Caco-2 (cell line): Measurements from ENCODE around the gene FANCC. TPM values are rescaled to one million over a fixed set of nuclear protein-coding genes. Genes with fewer than 3 reads are reported as not detected.
A peak's percentile ranks its signal among the peaks of the same experiment; 100 is the strongest.

ENCODE experiments used
- BruUV-seq: library from RNA; stranded (reverse); fragments of 400-500 nt; replicated peaks from 2 replicates; lab custom pipeline; 2021; lab: Mats Ljungman, UMichigan
- CTCF ChIA-PET: fragments of 300-600 bp; sonication (Branson Sonifier 250); formaldehyde crosslinking; loops from one replicate; lab custom pipeline; 2022; ENCODE audit warnings: antibody characterized with exemption; lab: Charles Lee
- POLR2A ChIA-PET: fragments of 300-600 bp; sonication (Branson Sonifier 250); formaldehyde crosslinking; loops from one replicate; lab custom pipeline; 2022; ENCODE audit warnings: antibody characterized with exemption; lab: Charles Lee
- DNase-seq, 2 experiments: peaks; one replicate each; pipeline versions ENCODE4 v3.0.0 to v3.0.0-alpha.2; 2020 to 2022
- H3K27me3 ChIP-seq: replicated peaks from 2 replicates; pipeline ENCODE4 v1.6.0; 2011; ENCODE audit warnings: low read length; ENCODE audit not compliant: control insufficient read depth, insufficient read depth
- H3K36me3 ChIP-seq: 2 replicates; pipeline ENCODE4 v1.5.1; 2011; ENCODE audit warnings: low read length; ENCODE audit not compliant: control insufficient read depth, insufficient read depth
- H3K4me1 ChIP-seq: fragments of 250-450 bp; sonication (Bioruptor Pico); 2 replicates; pipeline ENCODE4 v1.5.1; 2020; ENCODE audit warnings: mild to moderate bottlenecking
- H3K4me3 ChIP-seq: 2 replicates; pipeline ENCODE4 v1.5.1; 2011; ENCODE audit warnings: low read depth, mild to moderate bottlenecking, control low read depth, low read length
- H3K9me3 ChIP-seq: fragments of 250-450 bp; sonication (Bioruptor Pico); 2 replicates; pipeline ENCODE4 v1.5.1; 2020; ENCODE audit warnings: mild to moderate bottlenecking, moderate library complexity
- H3K27ac Mint-ChIP-seq: one replicate; pipeline ENCODE4 v1.8.0; 2022; ENCODE audit warnings: mixed read lengths; ENCODE audit not compliant: unreplicated experiment
- H3K27me3 Mint-ChIP-seq: one replicate; pipeline ENCODE4 v1.8.0; 2022; ENCODE audit warnings: mixed read lengths; ENCODE audit not compliant: insufficient read depth, unreplicated experiment
- H3K36me3 Mint-ChIP-seq: one replicate; pipeline ENCODE4 v1.8.0; 2022; ENCODE audit warnings: mild to moderate bottlenecking, mixed read lengths; ENCODE audit not compliant: insufficient read depth, unreplicated experiment
- H3K4me1 Mint-ChIP-seq: one replicate; pipeline ENCODE4 v1.8.0; 2022; ENCODE audit warnings: low read depth, mixed read lengths; ENCODE audit not compliant: unreplicated experiment
- H3K4me3 Mint-ChIP-seq: one replicate; pipeline ENCODE4 v1.8.0; 2022; ENCODE audit warnings: mild to moderate bottlenecking, moderate library complexity, mixed read lengths; ENCODE audit not compliant: unreplicated experiment
- H3K9me3 Mint-ChIP-seq: one replicate; pipeline ENCODE4 v1.8.0; 2022; ENCODE audit warnings: mixed read lengths; ENCODE audit not compliant: unreplicated experiment
- intact Hi-C: fragments of 100-400 bp; cut with micrococcal nuclease; formaldehyde crosslinking; loops from one replicate; pipeline ENCODE4 v1.10.0; 2022; ENCODE audit not compliant: unreplicated experiment
- total RNA-seq: library from RNA; stranded (reverse); gene quantifications from 2 replicates; pipeline ENCODE4 v1.2.3, GENCODE V29; 2022
- TF ChIP-seq, protein P1 (sequence below), 2 experiments: fragments of 200-600 bp in 1 of 2; IDR thresholded peaks; 1 replicate in 1 of 2; 2 replicates in 1 of 2; pipeline versions ENCODE4 v1.5.1 to v1.8.0; 2011 to 2022; ENCODE audit warnings: antibody characterized with exemption in 1 of 2, control low read depth in 1 of 2, inconsistent platforms in 1 of 2, low read depth in 1 of 2, low read length in 1 of 2, mild to moderate bottlenecking in 1 of 2, moderate library complexity in 1 of 2; ENCODE audit not compliant: insufficient read depth in 1 of 2, severe bottlenecking in 1 of 2, unreplicated experiment in 1 of 2

Gene FANCC
- total RNA-seq, 1 experiment from 2014 or later = 29.2 TPM

DNA sequence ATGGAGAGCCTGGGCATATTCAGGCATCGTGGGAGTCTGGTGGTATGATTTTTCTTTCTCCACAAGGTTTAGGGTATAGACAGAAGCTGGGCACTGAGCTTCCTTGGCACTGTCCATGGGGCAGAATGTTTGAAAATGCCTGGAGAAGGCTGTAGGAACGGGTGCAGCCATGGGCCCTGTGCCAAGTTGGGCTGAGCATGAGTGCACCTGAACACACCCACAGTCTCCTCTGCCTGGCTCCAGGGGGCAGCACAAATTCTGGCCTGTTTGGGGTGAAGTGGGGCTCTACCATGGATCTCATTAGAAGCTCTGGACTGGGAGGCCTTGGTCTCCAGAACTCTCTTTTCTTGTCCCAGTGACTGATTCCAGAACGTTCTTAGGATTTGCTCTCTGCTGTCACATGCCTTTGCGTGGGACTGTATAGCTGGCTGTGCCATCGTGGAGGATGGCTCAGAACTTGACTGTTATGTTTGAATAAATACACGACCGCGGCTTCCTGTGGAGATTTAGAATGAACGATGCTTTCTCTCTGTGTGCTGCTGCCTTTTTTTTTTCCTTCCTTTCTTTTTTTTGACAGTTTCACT, 229.8 kb downstream of the FANCC start:
- H3K27me3 ChIP-seq = no peaks in the 10 kb centered on the region
- POLR2A ChIA-PET = no interaction called here
- H3K27ac Mint-ChIP-seq = no peak overlapping the region

DNA sequence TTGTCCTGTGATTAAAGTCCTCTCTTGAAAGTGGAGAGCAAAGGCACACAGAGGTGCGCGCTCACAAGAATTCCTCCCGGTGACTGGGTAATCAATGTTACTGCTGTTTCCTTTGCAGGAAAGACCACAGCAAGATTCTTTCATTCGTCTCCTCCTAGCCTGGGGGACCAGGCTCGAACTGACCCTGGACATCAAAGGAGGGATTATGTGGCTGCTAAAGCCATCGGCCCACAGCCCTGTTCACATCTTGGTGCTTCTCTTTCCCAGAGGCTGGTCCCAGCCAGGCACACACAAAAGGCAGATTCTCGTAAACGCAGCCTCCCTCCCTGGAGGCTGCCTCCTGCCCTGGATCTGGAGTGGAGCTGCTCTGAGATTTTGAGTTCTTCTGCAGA, 230.9 kb downstream of the FANCC start:
- Mint-ChIP-seq H3K9me3 (no peaks in the 10 kb centered on the region), H3K36me3 (peaks cover 83% of the 10 kb centered on the region), H3K27me3 (no peaks in the 10 kb centered on the region), H3K4me1 (peaks cover 15% of the 10 kb centered on the region), H3K4me3 (no peak overlapping the region), H3K27ac (no peak overlapping the region)
- peak in 1 of 2 experiments; percentile 29 for DNase-seq
- H3K27me3 ChIP-seq = no peaks in the 10 kb centered on the region
- CTCF ChIA-PET = no interaction called here
- no TSS peak for BruUV-seq
- no peaks in the 10 kb centered on the region for H3K9me3 ChIP-seq
- no peak overlapping the region for H3K4me3 ChIP-seq
- intact Hi-C loops = no loop called here
- TF ChIP-seq, protein P1, sequence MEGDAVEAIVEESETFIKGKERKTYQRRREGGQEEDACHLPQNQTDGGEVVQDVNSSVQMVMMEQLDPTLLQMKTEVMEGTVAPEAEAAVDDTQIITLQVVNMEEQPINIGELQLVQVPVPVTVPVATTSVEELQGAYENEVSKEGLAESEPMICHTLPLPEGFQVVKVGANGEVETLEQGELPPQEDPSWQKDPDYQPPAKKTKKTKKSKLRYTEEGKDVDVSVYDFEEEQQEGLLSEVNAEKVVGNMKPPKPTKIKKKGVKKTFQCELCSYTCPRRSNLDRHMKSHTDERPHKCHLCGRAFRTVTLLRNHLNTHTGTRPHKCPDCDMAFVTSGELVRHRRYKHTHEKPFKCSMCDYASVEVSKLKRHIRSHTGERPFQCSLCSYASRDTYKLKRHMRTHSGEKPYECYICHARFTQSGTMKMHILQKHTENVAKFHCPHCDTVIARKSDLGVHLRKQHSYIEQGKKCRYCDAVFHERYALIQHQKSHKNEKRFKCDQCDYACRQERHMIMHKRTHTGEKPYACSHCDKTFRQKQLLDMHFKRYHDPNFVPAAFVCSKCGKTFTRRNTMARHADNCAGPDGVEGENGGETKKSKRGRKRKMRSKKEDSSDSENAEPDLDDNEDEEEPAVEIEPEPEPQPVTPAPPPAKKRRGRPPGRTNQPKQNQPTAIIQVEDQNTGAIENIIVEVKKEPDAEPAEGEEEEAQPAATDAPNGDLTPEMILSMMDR (IDR thresholded peaks at IDR 0.05; ENCODE audit: insufficient read depth in 1 of 2, low read depth in 1 of 2, low read length in 1 of 2, severe bottlenecking in 1 of 2, unreplicated experiment in 1 of 2) = no peak
- peaks cover 14% of the 10 kb centered on the region for H3K4me1 ChIP-seq
- H3K36me3 ChIP-seq = peaks cover 16% of the 10 kb centered on the region
- POLR2A ChIA-PET = no interaction called here

More for the DNA sequence above, 229.8 kb downstream of the FANCC start:
- CTCF ChIA-PET = no interaction called here
- H3K36me3 ChIP-seq = peaks cover 11% of the 10 kb centered on the region
- TF ChIP-seq, protein P1 (IDR thresholded peaks at IDR 0.05; ENCODE audit: insufficient read depth in 1 of 2, low read depth in 1 of 2, low read length in 1 of 2, severe bottlenecking in 1 of 2, unreplicated experiment in 1 of 2) = no peak
- no peaks in the 10 kb centered on the region for H3K9me3 ChIP-seq
- no TSS peak for BruUV-seq
- H3K9me3 Mint-ChIP-seq = no peaks in the 10 kb centered on the region
- peaks cover 24% of the 10 kb centered on the region for H3K4me1 Mint-ChIP-seq
- H3K4me1 ChIP-seq = peaks cover 25% of the 10 kb centered on the region
- H3K27me3 Mint-ChIP-seq = no peaks in the 10 kb centered on the region
- no peak overlapping the region for H3K4me3 ChIP-seq
- intact Hi-C loops = no loop called here
- DNase-seq = no peak
- peaks cover 83% of the 10 kb centered on the region for H3K36me3 Mint-ChIP-seq
- no peak overlapping the region for H3K4me3 Mint-ChIP-seq

DNA sequence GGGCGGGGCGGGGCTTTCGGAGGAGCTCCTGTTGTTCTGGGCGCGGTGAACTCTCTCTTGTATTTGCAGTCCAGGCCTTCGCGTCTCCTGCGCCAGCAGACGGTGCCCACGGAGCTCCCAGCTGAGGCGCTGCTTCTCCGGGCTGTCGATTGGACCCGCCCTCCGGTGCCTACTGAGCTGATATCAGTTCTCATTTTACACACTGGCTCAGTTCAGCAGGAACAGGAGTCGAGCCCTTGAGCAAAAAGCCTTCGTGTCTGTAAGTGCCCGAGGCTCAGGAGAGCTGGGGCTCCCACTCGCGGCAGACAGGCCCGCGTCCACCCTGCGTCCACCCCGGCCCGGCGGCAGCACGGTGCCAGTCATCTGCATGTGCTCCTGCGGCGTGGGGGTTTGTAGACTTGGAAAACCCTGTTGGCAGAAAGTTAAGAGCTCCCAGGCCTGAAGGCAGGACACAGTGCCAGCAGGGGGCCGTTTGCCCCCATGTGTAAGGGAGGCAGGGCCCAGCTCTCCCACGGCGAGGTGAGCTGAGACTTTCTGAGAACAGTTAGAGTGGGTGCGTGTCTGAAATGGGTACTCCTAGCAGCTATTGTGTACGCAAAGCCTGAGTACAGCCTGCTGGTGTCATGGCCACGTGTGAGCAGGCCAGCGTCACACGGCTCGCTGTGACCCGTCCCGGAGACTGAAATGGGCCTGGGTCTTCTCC, 231.5 kb downstream of the FANCC start:
- Mint-ChIP-seq H3K27me3 (no peaks in the 10 kb centered on the region), H3K9me3 (no peaks in the 10 kb centered on the region), H3K4me3 (no peak overlapping the region), H3K36me3 (peaks cover 87% of the 10 kb centered on the region), H3K4me1 (peaks cover 10% of the 10 kb centered on the region), H3K27ac (no peak overlapping the region)
- Histone ChIP-seq H3K4me1 (peaks cover 8% of the 10 kb centered on the region), H3K9me3 (no peaks in the 10 kb centered on the region), H3K4me3 (no peak overlapping the region), H3K36me3 (peaks cover 18% of the 10 kb centered on the region), H3K27me3 (no peaks in the 10 kb centered on the region)
- no TSS peak for BruUV-seq
- intact Hi-C loops = no loop called here
- ChIA-PET CTCF (interaction anchor here (0.6 kb wide), 1 partner anchor 647 kb away, joined by 3 read pairs; no protein-coding TSS in a partner anchor), POLR2A (no interaction called here)
- TF ChIP-seq, protein P1 (IDR thresholded peaks at IDR 0.05; ENCODE audit: insufficient read depth in 1 of 2, low read depth in 1 of 2, low read length in 1 of 2, severe bottlenecking in 1 of 2, unreplicated experiment in 1 of 2) = no peak
- no peak for DNase-seq
